ENCODE data around the gene NUP153.

Gene NUP153

GRCh38 chr6:17663226-17663625, 43.5 kb downstream of the NUP153 start:
- TF ChIP-seq POLR2A (IDR thresholded peaks at IDR 0.05; ENCODE audit: low read depth, low read length), result no peak
- DNase-seq (ENCODE audit: insufficient read length, low spot score) (no peak), FAIRE-seq (no peak)

- DNase-seq (ENCODE audit: insufficient read length, low spot score) (no peak), FAIRE-seq (peak; percentile 52)
- TF ChIP-seq POLR2A (IDR thresholded peaks at IDR 0.05; ENCODE audit: low read depth, low read length), result no peak
Observed at GRCh38 chr6:17662585-17662984, 44.1 kb downstream of the NUP153 start.

GRCh38 chr6:17656644-17657043, 50.1 kb downstream of the NUP153 start:
- no peak for DNase-seq (ENCODE audit: insufficient read length, low spot score)
- no peak for TF ChIP-seq POLR2A (IDR thresholded peaks at IDR 0.05; ENCODE audit: low read depth, low read length)
- FAIRE-seq, result no peak

GRCh38 chr6:17656092-17656491, 50.6 kb downstream of the NUP153 start:
- TF ChIP-seq POLR2A (IDR thresholded peaks at IDR 0.05; ENCODE audit: low read depth, low read length), result no peak
- FAIRE-seq, result no peak
- no peak for DNase-seq (ENCODE audit: insufficient read length, low spot score)

GRCh38 chr6:17653198-17653882, 53.4 kb downstream of the NUP153 start:
- no peak for TF ChIP-seq POLR2A (IDR thresholded peaks at IDR 0.05; ENCODE audit: low read depth, low read length)
- DNase-seq (ENCODE audit: insufficient read length, low spot score) (no peak), FAIRE-seq (no peak)

GRCh38 chr6:17650656-17651309, 55.9 kb downstream of the NUP153 start:
- no peak for DNase-seq (ENCODE audit: insufficient read length, low spot score)
- no peak for TF ChIP-seq POLR2A (IDR thresholded peaks at IDR 0.05; ENCODE audit: low read depth, low read length)
- peak; percentile 15 for FAIRE-seq

- no peak for FAIRE-seq
- TF ChIP-seq POLR2A (IDR thresholded peaks at IDR 0.05; ENCODE audit: low read depth, low read length), result no peak
- no peak for DNase-seq (ENCODE audit: insufficient read length, low spot score)
Observed at GRCh38 chr6:17648745-17649144, 58.0 kb downstream of the NUP153 start.

- no peak for DNase-seq (ENCODE audit: insufficient read length, low spot score)
- no peak for FAIRE-seq
- TF ChIP-seq POLR2A (IDR thresholded peaks at IDR 0.05; ENCODE audit: low read depth, low read length), result no peak
Observed at GRCh38 chr6:17640477-17640917, 66.2 kb downstream of the NUP153 start.

GRCh38 chr6:17638212-17638715, 68.5 kb downstream of the NUP153 start:
- FAIRE-seq (peak; percentile 6), DNase-seq (ENCODE audit: insufficient read length, low spot score) (no peak)
- no peak for TF ChIP-seq POLR2A (IDR thresholded peaks at IDR 0.05; ENCODE audit: low read depth, low read length)

- DNase-seq (ENCODE audit: insufficient read length, low spot score) (no peak), FAIRE-seq (no peak)
Observed at GRCh38 chr6:17635568-17635967, 71.2 kb downstream of the NUP153 start.

GRCh38 chr6:17633465-17634188, 73.1 kb downstream of the NUP153 start:
- FAIRE-seq (no peak), DNase-seq (ENCODE audit: insufficient read length, low spot score) (no peak)
- no peak for TF ChIP-seq POLR2A (IDR thresholded peaks at IDR 0.05; ENCODE audit: low read depth, low read length)

More at GRCh38 chr6:17635568-17635967, 71.2 kb downstream of the NUP153 start:
- TF ChIP-seq POLR2A (IDR thresholded peaks at IDR 0.05; ENCODE audit: low read depth, low read length), result no peak

GRCh38 chr6:17632934-17633333, 73.8 kb downstream of the NUP153 start:
- no peak for DNase-seq (ENCODE audit: insufficient read length, low spot score)
- FAIRE-seq, result no peak
- TF ChIP-seq POLR2A (IDR thresholded peaks at IDR 0.05; ENCODE audit: low read depth, low read length), result no peak

GRCh38 chr6:17630511-17631073, 76.1 kb downstream of the NUP153 start:
- TF ChIP-seq POLR2A (IDR thresholded peaks at IDR 0.05; ENCODE audit: low read depth, low read length), result no peak
- no peak for FAIRE-seq
- no peak for DNase-seq (ENCODE audit: insufficient read length, low spot score)

All from H54 (cell line).